HL-60/S4 treated with retinoic acid at 250 ng/mL for 4 days and 3 days (cell line): ENCODE measurements around the gene RHBDD3.

Experiments
- in situ Hi-C: fragments of 300-500 bp; cut with MboI; formaldehyde crosslinking; loops from 2 replicates; pipeline ENCODE4 v1.7.0; 2022; ENCODE audit warnings: low sequenced_read_pairs

RHBDD3 gene

GRCh38 chr22:29270475-29271271, 2.9 kb upstream of the RHBDD3 start:
- in situ Hi-C loops, result no loop called here

- in situ Hi-C loops, result no loop called here
Observed at GRCh38 chr22:29269731-29270474, 2.1 kb upstream of the RHBDD3 start.

DNA sequence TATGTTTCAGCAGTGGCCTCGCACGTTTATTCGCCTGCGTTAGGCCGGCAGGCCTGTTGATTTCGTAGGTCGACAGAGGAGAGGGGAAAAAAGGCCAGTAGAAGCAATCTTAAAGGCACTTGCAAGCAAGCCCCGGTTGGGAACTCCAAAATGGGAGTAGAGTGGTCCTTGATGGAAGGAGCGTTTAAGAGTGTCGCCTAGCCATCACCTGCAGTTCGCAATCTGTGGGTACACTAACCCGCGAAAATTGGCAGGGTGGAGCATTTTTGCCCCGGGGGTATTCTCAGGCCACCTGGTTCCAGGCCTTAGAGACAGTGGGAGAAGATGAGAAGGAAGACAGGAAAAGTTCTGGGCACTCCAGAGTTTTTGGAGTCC, 1.4 kb upstream of the RHBDD3 start:
- in situ Hi-C loops, result no loop called here

DNA sequence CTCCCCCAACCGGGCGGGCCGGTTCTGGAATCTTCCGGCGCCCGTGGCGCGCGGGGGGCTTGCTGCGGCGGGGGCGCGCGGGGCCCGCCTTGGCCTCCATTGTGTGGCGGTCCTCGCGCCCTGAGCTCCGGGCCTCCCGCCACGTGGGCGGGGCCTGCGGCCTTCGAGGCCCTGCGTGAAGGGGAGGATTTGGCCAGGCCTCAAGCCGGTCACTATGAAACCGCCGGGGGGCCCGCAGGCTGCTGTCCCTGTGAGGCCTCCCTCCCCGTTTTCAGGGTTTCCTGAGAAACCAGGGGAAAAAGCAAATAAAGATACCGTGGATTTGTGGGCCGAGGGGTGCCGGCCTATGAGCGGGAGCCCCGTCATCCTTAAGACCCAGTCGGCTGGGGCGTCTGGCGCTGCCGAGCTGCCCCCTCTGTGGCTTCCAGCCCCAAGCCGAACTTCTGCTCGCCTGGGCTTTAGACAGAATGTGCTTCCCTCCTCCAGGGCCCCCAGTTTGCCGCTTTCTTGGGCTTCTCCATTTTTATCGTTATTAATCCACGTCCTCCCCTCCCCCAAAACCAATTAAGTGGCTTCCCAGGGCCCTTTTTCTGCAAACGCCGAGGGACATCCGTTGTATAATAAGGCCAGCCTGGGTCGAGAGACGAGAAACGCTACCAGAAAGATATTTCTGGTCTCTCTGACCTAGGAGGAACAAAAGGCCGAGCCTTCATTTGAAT, 889 bp upstream of the RHBDD3 start:
- in situ Hi-C loops, result no loop called here

GRCh38 chr22:29267462-29267857, 321 bp downstream of the RHBDD3 start:
- in situ Hi-C loops, result no loop called here

DNA sequence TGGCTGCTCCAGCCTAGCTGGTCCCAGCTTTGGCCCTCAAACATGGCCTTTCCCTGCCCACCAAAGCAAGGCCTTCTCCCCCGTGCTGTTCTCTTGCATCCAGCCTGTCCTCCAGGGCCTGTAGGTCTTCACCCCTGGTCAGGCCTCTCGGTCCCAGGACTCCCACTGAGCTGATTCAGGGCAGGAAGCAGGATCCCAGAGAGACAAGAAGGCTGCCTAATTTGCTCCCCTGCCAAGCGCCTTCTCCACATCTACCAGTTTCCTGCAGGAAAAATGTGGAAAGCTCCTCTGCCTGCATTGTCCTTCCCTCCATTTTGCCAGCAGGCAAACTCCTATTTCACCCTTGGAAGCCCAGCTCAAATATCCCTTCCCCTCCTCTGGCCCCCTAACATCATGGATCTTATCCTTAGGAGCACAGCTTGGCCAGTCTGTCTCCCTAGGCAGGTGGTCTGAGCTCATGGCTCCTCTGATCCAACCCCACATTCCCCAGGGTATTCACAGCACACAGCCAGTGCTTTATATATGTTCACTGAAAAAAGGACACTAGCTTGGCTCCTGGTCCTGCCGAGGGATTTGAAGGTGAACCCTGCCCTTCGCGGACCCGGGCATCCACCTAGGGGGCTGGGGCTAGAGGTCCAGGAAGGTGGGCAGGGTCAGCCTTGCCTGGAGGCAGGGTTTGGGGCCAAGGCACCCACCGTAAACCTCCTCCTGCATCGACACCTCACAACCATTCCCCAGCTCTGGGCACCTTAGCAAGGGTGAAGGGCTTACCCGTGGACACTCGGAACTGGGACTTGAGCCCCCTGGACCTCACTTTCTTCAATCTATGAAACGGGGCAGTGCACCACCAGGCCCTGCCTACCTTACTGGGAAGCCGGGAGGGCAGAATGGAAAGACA, 968 bp downstream of the RHBDD3 start:
- in situ Hi-C loops, result no loop called here

DNA sequence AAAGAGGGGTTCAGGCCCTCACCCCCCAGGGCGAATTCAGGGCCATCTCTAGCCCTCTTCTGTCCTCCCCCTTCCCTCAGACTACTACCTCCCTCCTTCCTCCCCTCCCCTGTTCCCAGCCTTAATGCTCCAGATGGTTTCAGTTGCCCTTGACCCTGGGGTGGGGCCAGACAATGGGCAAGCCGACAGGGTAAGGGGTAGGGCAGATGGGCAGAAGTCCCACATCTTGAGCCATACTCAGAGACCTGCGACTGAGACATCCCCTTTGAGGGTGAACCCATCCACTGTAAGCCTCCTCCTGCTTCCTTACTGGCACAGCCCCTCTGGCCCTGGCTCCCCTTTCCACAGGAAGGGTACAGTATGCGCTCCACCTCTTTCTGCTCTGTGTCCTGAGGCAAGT, 1.9 kb downstream of the RHBDD3 start:
- in situ Hi-C loops, result no loop called here

GRCh38 chr22:29265305-29265704, 2.5 kb downstream of the RHBDD3 start:
- in situ Hi-C loops, result no loop called here

DNA sequence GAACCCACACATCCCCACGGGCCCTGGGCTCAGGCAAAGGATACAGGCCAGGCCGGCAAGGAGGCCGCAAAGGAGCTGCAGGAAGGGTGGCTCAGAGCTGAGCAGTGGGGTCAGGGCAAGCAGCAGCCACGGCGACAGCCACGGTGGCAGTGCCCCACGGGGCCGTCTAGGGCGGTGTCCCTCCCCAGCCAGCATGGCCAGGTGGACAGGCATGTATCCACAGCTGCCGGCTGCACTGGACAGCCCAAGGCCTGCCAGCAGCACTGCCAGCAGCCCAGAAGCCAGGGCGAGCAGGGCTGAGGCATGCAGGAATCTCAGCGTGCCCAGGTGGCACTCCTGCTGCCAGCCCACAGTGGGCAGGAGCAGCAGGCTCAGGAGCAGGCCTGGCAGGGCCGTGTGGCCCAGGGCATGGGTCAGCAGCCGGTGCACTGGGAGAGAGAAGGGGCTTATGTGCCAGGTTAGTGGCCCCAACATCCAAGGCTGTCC, 3.9 kb downstream of the RHBDD3 start:
- in situ Hi-C loops, result no loop called here

DNA sequence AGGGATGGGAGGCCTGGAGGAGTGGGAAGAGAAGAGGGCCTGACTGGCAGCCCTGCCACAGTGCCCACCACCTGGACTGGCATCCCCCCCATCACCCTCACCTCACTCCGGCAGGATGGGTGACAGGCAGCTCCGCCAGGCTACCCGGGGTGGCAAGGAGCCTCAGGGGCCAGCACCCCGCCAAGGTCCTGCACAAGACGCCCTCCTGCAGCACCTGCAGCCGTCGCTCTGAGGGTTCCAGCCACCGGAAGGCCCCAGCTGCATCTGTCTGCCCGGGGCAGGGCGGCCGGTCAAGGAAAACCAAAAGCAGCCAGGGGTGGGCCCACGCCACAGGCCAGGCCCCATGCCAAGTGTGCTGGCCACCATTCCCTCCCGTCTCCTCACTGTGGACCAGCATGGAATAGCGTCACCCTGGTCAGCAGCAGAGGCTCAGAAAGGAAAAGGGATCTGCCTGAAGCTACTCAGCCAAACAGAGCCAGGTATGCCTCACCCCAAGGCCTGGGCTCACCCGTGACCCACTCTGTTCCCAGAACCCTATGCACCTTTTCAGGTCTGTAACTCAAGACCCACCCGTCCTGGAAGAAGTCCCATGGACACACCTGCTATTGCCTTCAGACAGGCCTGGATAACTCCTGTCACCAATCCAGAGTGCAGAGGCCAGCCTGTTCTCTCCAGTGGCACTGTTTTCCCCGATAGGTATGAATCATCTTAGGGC, 7.0 kb downstream of the RHBDD3 start:
- in situ Hi-C loops, result no loop called here

GRCh38 chr22:29260031-29260560, 7.7 kb downstream of the RHBDD3 start:
- in situ Hi-C loops, result no loop called here

DNA sequence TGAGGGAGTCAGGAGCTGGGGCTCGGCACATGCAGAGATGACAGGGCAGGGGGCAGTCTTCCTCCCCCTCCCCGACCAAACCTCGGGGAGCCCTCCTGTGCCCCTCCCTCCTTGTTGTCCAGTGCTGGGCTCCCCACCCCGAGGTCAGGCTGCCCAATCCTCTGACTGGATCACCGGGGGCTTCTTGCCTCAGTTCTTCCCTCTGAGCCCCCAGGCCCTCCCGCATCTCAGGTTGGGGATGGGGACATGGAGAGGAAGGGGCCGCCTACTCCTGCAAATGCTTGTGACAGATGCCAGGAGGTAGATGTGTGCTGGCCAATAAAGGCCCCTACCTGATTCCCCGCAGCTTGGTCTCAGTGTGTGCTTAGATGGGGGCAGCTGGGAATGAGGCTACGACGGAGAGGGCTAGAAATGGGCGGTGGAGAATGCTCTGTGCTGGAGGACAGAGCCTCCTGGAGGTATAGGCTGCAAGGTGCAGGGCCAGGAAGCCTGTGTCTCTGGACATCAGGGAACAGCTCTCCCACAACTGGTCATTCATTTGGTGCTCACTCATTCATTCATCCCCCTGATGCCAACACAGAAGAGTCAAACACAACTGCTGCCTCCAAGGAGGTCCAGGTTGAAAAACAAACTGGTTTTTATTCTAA, 8.4 kb downstream of the RHBDD3 start:
- in situ Hi-C loops, result no loop called here

GRCh38 chr22:29258407-29259252, 9.2 kb downstream of the RHBDD3 start:
- in situ Hi-C loops, result no loop called here

DNA sequence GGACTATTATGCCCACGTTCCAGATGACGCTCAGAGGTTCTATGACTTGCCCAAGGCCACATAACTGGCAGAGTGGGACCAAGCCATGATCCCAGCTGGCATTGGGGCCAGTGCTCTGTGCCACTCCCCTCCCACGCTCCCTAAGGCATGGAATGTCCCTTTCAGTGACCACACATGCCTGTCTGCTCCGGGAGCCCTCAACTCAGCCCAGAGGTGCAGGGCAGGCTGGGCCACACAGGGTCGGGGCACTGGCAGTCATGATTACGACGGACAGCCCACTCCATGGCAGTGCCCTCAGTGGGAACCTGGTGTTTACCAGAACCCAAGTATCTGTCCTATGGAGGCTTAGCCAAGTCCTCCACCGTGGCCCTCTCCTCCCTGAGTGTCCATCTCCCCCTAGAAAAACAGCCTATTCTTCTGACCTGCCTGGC, 10.0 kb downstream of the RHBDD3 start:
- in situ Hi-C loops, result no loop called here

- in situ Hi-C loops, result no loop called here
Observed at GRCh38 chr22:29256606-29257325, 11.0 kb downstream of the RHBDD3 start.

DNA sequence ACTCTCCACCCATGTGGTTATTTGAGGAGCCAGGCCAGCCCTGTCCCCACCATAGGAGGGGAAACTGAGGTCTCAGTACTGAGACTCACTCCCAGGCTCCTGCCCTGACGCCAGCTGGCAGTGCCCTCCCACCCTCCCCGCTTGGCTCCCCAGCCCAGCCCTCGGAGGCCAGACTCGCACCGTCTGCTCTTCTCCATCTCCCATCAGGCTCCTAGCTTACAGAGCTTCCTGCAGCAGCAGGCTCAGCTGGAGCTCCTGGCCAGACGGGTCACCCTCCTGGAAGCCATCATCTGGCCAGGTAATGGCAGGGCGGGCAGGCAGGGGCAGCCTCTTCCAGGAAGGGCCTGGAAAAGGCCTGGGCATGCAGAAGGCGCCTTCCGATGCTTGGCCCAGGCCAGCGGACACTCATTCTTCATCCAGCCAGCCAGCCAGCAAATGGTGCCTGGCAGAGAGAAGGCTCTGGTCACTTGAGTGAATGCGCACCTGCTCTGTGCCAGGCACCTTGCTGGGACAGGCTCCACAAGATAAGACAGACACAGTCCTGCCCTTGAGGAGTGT, 12.6 kb downstream of the RHBDD3 start:
- in situ Hi-C loops, result no loop called here

GRCh38 chr22:29254286-29254660, 13.5 kb downstream of the RHBDD3 start:
- in situ Hi-C loops, result no loop called here
